Activated naive CD4-positive, alpha-beta T cell treated with anti-CD3 and anti-CD28 coated beads, Interleukin-2, amount 10 ng/mL, durations not matched to agents 7 days and 5 days (primary cell): ENCODE data around the gene DYSF.

Experiments used
- CTCF ChIA-PET: fragments of 350-600 bp; sonication (Branson Sonifier 250); formaldehyde crosslinking; loops from one replicate; lab custom pipeline; 2021; ENCODE audit warnings: antibody characterized with exemption; lab: Charles Lee
- DNase-seq: peaks from one replicate; pipeline ENCODE4 v3.0.0-alpha.2; 2020
- H3K27ac Mint-ChIP-seq: one replicate; pipeline ENCODE4 v1.8.0; 2021; ENCODE audit warnings: mild to moderate bottlenecking, moderate library complexity, mixed read lengths
- H3K27me3 Mint-ChIP-seq: one replicate; pipeline ENCODE4 v1.8.0; 2021; ENCODE audit warnings: mild to moderate bottlenecking, mixed read lengths
- H3K36me3 Mint-ChIP-seq: one replicate; pipeline ENCODE4 v1.8.0; 2021; ENCODE audit warnings: mixed read lengths
- H3K4me1 Mint-ChIP-seq: one replicate; pipeline ENCODE4 v1.8.0; 2021; ENCODE audit warnings: mixed read lengths
- H3K4me3 Mint-ChIP-seq: one replicate; pipeline ENCODE4 v1.8.0; 2021; ENCODE audit warnings: mild to moderate bottlenecking, moderate library complexity, mixed read lengths
- H3K9me3 Mint-ChIP-seq: one replicate; pipeline ENCODE4 v1.8.0; 2021; ENCODE audit warnings: mixed read lengths

The DYSF gene

DNA sequence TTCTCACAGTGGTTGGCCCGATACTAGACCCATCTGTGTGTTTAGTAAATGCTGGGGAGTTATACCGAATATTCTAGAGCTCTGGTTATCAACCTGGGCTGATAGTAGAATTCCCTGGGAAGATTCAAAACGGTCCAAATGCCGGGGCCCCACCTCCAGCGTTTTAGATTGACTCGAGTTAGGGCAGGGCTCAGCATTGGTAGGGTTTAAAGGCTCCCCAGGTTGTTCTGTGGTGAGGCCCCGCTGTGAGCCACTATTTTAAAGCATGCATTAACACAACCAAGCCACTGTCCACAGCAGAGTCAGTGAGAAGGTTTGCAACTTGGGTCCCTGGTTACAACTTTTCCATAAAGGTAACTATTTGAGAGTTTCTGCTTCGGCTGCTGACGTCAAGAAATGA, 73.6 kb downstream of the DYSF start:
- Mint-ChIP-seq H3K4me1 (no peaks in the 10 kb centered on the region), H3K36me3 (no peaks in the 10 kb centered on the region), H3K27me3 (peaks cover 17% of the 10 kb centered on the region), H3K4me3 (no peak overlapping the region), H3K27ac (no peak overlapping the region), H3K9me3 (no peaks in the 10 kb centered on the region)
- DNase-seq, result peak; percentile 1
- CTCF ChIA-PET, result no interaction called here

GRCh38 chr2:71528131-71528591, 74.8 kb downstream of the DYSF start:
- H3K4me3 Mint-ChIP-seq, result no peak overlapping the region
- no peaks in the 10 kb centered on the region for H3K36me3 Mint-ChIP-seq
- CTCF ChIA-PET, result interaction anchor here (2.2 to 3.5 kb wide), 2 partner anchors 18 kb away, joined by 8 to 13 read pairs; no protein-coding TSS in a partner anchor
- H3K9me3 Mint-ChIP-seq, result no peaks in the 10 kb centered on the region
- no peak overlapping the region for H3K27ac Mint-ChIP-seq
- no peak for DNase-seq
- H3K27me3 Mint-ChIP-seq, result peaks cover 21% of the 10 kb centered on the region
- H3K4me1 Mint-ChIP-seq, result no peaks in the 10 kb centered on the region

DNA sequence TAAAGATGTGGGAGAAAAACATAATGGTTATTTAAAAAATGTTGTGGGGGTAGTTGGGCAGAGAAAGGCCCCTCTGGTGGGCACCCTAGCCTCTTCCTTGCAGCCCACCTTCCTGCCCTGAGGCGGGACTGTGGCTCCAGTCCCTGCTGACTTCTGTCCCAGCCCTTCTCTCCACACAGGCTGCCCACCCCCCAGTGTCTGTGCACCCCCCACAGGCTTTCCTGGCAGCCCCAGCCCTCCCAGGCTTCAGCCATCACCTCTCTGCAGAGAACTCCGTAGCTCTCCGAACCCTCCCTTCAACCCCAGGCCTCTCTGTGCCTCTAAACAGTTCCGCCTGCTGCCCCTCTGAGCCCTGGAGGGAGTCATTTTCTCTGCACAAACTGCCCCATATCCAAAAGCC, 75.4 kb downstream of the DYSF start:
- Mint-ChIP-seq H3K9me3 (no peaks in the 10 kb centered on the region), H3K36me3 (no peaks in the 10 kb centered on the region), H3K4me3 (no peak overlapping the region), H3K4me1 (no peaks in the 10 kb centered on the region), H3K27me3 (peaks cover 25% of the 10 kb centered on the region), H3K27ac (no peak overlapping the region)
- DNase-seq, result no peak
- CTCF ChIA-PET, result interaction anchor here (1.4 to 3.5 kb wide), 4 partner anchors 17 to 622 kb away, joined by 5 to 13 read pairs (median 7); no protein-coding TSS in a partner anchor

DNA sequence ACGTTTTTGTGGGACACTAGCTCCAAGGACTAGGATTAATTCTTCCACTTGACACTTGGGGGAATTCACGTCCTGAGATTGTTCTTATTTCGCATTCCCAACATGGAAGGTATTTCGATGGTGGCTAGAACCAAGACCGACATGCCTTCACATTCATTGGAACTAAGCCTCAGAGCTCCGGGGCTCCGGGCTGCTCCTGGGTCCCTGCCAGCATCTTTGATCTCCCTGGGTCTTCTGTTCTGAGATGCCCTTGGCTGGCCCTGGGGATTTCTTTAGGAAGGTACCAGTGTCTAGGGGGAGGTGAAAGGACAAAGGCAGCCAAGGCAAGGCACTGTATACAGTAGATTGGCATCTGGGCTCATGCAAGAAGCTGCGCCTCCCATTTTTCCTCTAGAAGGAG, 76.8 kb downstream of the DYSF start:
- no peaks in the 10 kb centered on the region for H3K9me3 Mint-ChIP-seq
- DNase-seq, result no peak
- H3K36me3 Mint-ChIP-seq, result no peaks in the 10 kb centered on the region
- H3K27me3 Mint-ChIP-seq, result peaks cover 33% of the 10 kb centered on the region
- H3K27ac Mint-ChIP-seq, result no peak overlapping the region
- CTCF ChIA-PET, result interaction anchor here (0.7 to 3.5 kb wide), 7 partner anchors 14 to 702 kb away, joined by 4 to 13 read pairs (median 6); no protein-coding TSS in a partner anchor
- no peak overlapping the region for H3K4me3 Mint-ChIP-seq
- no peaks in the 10 kb centered on the region for H3K4me1 Mint-ChIP-seq

GRCh38 chr2:71530641-71531332, 77.4 kb downstream of the DYSF start:
- CTCF ChIA-PET, result interaction anchor here (0.7 to 3.5 kb wide), 6 partner anchors 14 to 701 kb away, joined by 4 to 13 read pairs (median 6); no protein-coding TSS in a partner anchor
- Mint-ChIP-seq H3K27ac (no peak overlapping the region), H3K4me3 (no peak overlapping the region), H3K4me1 (no peaks in the 10 kb centered on the region), H3K27me3 (peaks cover 34% of the 10 kb centered on the region), H3K9me3 (no peaks in the 10 kb centered on the region), H3K36me3 (no peaks in the 10 kb centered on the region)
- peak; percentile 37 for DNase-seq

DNA sequence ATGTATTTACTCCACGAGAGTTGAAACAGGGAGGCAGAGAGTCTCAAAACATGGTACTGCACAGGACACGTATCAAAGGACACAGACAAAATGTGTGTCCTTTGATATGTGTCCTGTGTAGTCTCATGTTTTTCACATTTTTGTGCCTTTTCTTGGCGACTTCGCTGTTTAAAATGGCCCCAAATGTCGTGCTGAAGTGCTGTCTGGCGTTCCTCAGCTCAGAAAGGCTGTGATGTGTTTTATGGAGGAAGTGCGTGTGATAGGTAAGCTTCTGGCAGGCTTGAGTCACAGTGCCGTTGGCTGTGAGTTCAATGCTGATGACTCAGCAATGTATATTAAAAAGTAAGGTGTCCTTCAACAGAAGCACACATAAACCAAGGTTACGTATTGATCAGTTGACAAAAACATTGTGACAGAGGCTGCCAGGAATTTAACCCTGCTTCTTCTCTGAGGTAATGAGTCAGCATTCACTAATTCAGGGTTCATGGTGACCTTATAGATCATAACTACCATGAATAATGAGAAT, 78.2 kb downstream of the DYSF start:
- no peaks in the 10 kb centered on the region for H3K4me1 Mint-ChIP-seq
- no peaks in the 10 kb centered on the region for H3K36me3 Mint-ChIP-seq
- H3K27me3 Mint-ChIP-seq, result peaks cover 38% of the 10 kb centered on the region
- CTCF ChIA-PET, result interaction anchor here (1.5 kb wide), 1 partner anchor 13 kb away, joined by 6 read pairs; no protein-coding TSS in a partner anchor
- no peak overlapping the region for H3K4me3 Mint-ChIP-seq
- DNase-seq, result no peak
- no peaks in the 10 kb centered on the region for H3K9me3 Mint-ChIP-seq
- H3K27ac Mint-ChIP-seq, result no peak overlapping the region

GRCh38 chr2:71532327-71532726, 79.0 kb downstream of the DYSF start:
- H3K27ac Mint-ChIP-seq, result no peak overlapping the region
- CTCF ChIA-PET, result no interaction called here
- no peaks in the 10 kb centered on the region for H3K4me1 Mint-ChIP-seq
- DNase-seq, result no peak
- no peak overlapping the region for H3K4me3 Mint-ChIP-seq
- H3K27me3 Mint-ChIP-seq, result peaks cover 38% of the 10 kb centered on the region
- H3K9me3 Mint-ChIP-seq, result no peaks in the 10 kb centered on the region
- no peaks in the 10 kb centered on the region for H3K36me3 Mint-ChIP-seq

GRCh38 chr2:71534201-71534600, 80.8 kb downstream of the DYSF start:
- Mint-ChIP-seq H3K9me3 (no peaks in the 10 kb centered on the region), H3K27ac (no peak overlapping the region), H3K4me3 (no peak overlapping the region), H3K36me3 (no peaks in the 10 kb centered on the region), H3K27me3 (peaks cover 36% of the 10 kb centered on the region), H3K4me1 (no peaks in the 10 kb centered on the region)
- DNase-seq, result no peak
- CTCF ChIA-PET, result interaction anchor here (1.7 kb wide), 1 partner anchor 11 kb away, joined by 7 read pairs; no protein-coding TSS in a partner anchor

- Mint-ChIP-seq H3K4me3 (no peak overlapping the region), H3K36me3 (no peaks in the 10 kb centered on the region), H3K27me3 (peaks cover 37% of the 10 kb centered on the region), H3K27ac (no peak overlapping the region), H3K4me1 (no peaks in the 10 kb centered on the region), H3K9me3 (no peaks in the 10 kb centered on the region)
- CTCF ChIA-PET, result interaction anchor here (1.7 kb wide), 1 partner anchor 10 kb away, joined by 7 read pairs; no protein-coding TSS in a partner anchor
- no peak for DNase-seq
Measured at GRCh38 chr2:71534826-71535225, 81.5 kb downstream of the DYSF start.

DNA sequence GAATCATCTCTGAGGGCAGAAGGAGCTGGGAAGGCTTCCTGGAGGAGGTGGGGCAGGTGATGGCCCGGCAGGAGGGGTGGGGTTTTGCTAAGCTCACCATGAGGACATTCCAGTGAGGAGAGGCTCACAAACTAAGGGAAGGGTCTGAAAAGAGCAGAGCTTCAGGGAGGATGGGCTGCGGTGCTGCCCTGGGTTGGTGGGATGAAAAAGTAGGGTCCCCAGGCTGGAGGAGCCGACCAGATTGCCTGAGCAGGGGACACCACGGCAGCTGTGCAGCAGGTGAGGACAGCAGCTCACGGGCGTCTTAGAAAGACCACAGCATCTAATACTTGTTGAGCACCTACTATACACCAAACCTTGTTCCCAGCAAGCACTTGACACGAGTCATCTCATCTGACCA, 82.2 kb downstream of the DYSF start:
- peaks cover 36% of the 10 kb centered on the region for H3K27me3 Mint-ChIP-seq
- H3K27ac Mint-ChIP-seq, result no peak overlapping the region
- CTCF ChIA-PET, result interaction anchor here (1.1 to 1.7 kb wide), 2 partner anchors 9 to 11 kb away, joined by 3 to 7 read pairs; no protein-coding TSS in a partner anchor
- no peaks in the 10 kb centered on the region for H3K9me3 Mint-ChIP-seq
- no peaks in the 10 kb centered on the region for H3K36me3 Mint-ChIP-seq
- no peaks in the 10 kb centered on the region for H3K4me1 Mint-ChIP-seq
- no peak for DNase-seq
- H3K4me3 Mint-ChIP-seq, result no peak overlapping the region

GRCh38 chr2:71536226-71536671, 82.9 kb downstream of the DYSF start:
- Mint-ChIP-seq H3K27ac (no peak overlapping the region), H3K36me3 (no peaks in the 10 kb centered on the region), H3K4me1 (no peaks in the 10 kb centered on the region), H3K27me3 (peaks cover 31% of the 10 kb centered on the region), H3K4me3 (no peak overlapping the region), H3K9me3 (no peaks in the 10 kb centered on the region)
- DNase-seq, result no peak
- CTCF ChIA-PET, result interaction anchor here (1.1 kb wide), 1 partner anchor 10 kb away, joined by 3 read pairs; no protein-coding TSS in a partner anchor

- H3K27me3 Mint-ChIP-seq, result peaks cover 26% of the 10 kb centered on the region
- no peak for DNase-seq
Measured at GRCh38 chr2:71538241-71538640, 84.9 kb downstream of the DYSF start.

GRCh38 chr2:71538656-71539265, 85.4 kb downstream of the DYSF start:
- H3K36me3 Mint-ChIP-seq, result no peaks in the 10 kb centered on the region
- no peak overlapping the region for H3K4me3 Mint-ChIP-seq
- H3K4me1 Mint-ChIP-seq, result no peaks in the 10 kb centered on the region
- no peak overlapping the region for H3K27ac Mint-ChIP-seq
- peaks cover 23% of the 10 kb centered on the region for H3K27me3 Mint-ChIP-seq
- no peak for DNase-seq
- no peaks in the 10 kb centered on the region for H3K9me3 Mint-ChIP-seq
- CTCF ChIA-PET, result interaction anchor here (1.0 kb wide), 1 partner anchor 611 kb away, joined by 4 read pairs; no protein-coding TSS in a partner anchor

More at GRCh38 chr2:71538241-71538640, 84.9 kb downstream of the DYSF start:
- H3K4me3 Mint-ChIP-seq, result no peak overlapping the region
- no peak overlapping the region for H3K27ac Mint-ChIP-seq
- H3K9me3 Mint-ChIP-seq, result no peaks in the 10 kb centered on the region
- CTCF ChIA-PET, result no interaction called here
- H3K36me3 Mint-ChIP-seq, result no peaks in the 10 kb centered on the region
- no peaks in the 10 kb centered on the region for H3K4me1 Mint-ChIP-seq

DNA sequence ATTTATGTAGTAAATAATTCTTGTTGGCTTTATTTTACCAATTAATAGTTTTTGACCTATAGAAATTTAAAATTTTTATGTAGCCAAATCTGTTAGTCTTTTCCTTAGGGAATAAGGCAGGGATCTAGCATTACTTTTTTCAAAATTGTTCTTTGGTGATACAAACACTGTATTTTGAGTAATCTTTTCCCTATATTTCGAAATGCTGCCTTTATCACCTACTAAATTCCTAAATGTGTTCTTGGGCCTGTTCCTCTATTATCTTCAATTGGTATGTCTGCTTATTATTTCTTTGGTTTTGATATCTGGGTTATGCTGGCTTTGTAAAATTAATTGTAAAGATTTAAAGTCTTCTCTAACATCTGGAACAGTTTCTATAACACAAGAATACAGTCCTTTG, 87.5 kb downstream of the DYSF start:
- CTCF ChIA-PET, result interaction anchor here (1.3 kb wide), 1 partner anchor 11 kb away, joined by 5 read pairs; no protein-coding TSS in a partner anchor
- no peak overlapping the region for H3K27ac Mint-ChIP-seq

More for the DNA sequence above, 87.5 kb downstream of the DYSF start:
- Mint-ChIP-seq H3K27me3 (peaks cover 23% of the 10 kb centered on the region), H3K36me3 (no peaks in the 10 kb centered on the region), H3K4me3 (no peak overlapping the region), H3K4me1 (peaks cover 12% of the 10 kb centered on the region), H3K9me3 (no peaks in the 10 kb centered on the region)
- DNase-seq, result no peak
